KMS-11 (cell line): ENCODE results near the gene CACNA1I.

ENCODE experiments used
- H2AFZ ChIP-seq: fragments of 200-600 bp; sonication (generic); 2 replicates; pipeline ENCODE4 v1.6.1; 2016; ENCODE audit warnings: antibody characterized with exemption, mixed run types, low read depth
- H3K27ac ChIP-seq: fragments of 200-600 bp; sonication (generic); 2 replicates; pipeline ENCODE4 v1.6.1; 2016; ENCODE audit warnings: mild to moderate bottlenecking, mixed run types
- H3K27me3 ChIP-seq: fragments of 200-600 bp; sonication (generic); 2 replicates; pipeline ENCODE4 v1.6.1; 2017; ENCODE audit warnings: mild to moderate bottlenecking, low read depth, mixed run types, moderate library complexity; ENCODE audit not compliant: insufficient read depth
- H3K36me3 ChIP-seq: fragments of 200-600 bp; sonication (generic); 2 replicates; pipeline ENCODE4 v1.6.1; 2017; ENCODE audit warnings: mild to moderate bottlenecking, mixed run types; ENCODE audit not compliant: insufficient read depth
- H3K4me1 ChIP-seq: fragments of 200-600 bp; sonication (generic); 2 replicates; pipeline ENCODE4 v1.6.1; 2016; ENCODE audit warnings: mild to moderate bottlenecking, low read depth, mixed run types; ENCODE audit not compliant: poor library complexity, severe bottlenecking
- H3K4me2 ChIP-seq: fragments of 200-600 bp; sonication (generic); 2 replicates; pipeline ENCODE4 v1.7.0; 2016; ENCODE audit warnings: mild to moderate bottlenecking, mixed run types
- H3K4me3 ChIP-seq: fragments of 200-600 bp; sonication (generic); IDR thresholded peaks from 2 replicates; pipeline ENCODE4 v1.6.1; 2017; ENCODE audit warnings: low read depth, low read length, mixed read lengths; ENCODE audit not compliant: insufficient read depth
- H3K79me2 ChIP-seq: fragments of 200-600 bp; sonication (generic); 2 replicates; pipeline ENCODE4 v1.6.1; 2016; ENCODE audit warnings: low read depth, mixed run types; ENCODE audit not compliant: insufficient read depth
- H3K9ac ChIP-seq: fragments of 200-600 bp; sonication (generic); 2 replicates; pipeline ENCODE4 v1.6.1; 2016; ENCODE audit warnings: mild to moderate bottlenecking, mixed run types
- H4K20me1 ChIP-seq: fragments of 200-600 bp; sonication (generic); 2 replicates; pipeline ENCODE4 v1.6.1; 2016; ENCODE audit warnings: mild to moderate bottlenecking, mixed run types; ENCODE audit not compliant: insufficient read depth
- TF ChIP-seq, protein P1 (sequence below): fragments of 200-600 bp; sonication (generic); conservative IDR thresholded peaks from 2 replicates; pipeline ENCODE4 v1.6.1; 2017; ENCODE audit warnings: low read depth, mild to moderate bottlenecking, antibody characterized with exemption, low read length, moderate library complexity, mixed read lengths

The CACNA1I gene

DNA sequence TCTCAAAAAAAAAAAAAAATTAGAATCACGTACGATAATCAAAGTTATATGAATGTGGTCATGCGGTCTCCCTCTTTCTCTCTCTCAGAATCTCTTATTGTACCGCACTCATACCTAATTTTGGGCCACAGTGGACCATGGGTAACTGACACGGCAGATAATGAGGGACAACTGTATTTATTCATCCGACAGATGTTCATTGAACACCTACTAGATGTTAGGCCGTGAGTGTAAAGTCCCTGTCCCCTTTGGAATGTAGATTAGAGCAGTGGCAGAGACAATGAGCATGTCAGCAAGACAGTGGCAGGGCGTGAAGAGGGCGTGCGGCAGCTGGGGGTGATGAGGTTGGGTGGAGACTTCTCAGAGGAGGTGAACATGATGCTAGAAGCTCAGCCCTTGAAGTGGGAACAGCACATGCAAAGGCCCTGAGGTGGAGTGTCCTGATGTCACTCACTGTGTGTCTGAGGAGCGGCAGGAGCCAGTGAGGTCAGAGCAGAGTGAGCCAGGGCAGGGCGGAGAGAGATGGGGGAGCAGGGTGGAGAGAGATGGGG, 25.1 kb downstream of the CACNA1I start:
- no peaks in the 10 kb centered on the region for H3K4me1 ChIP-seq
- no peak overlapping the region for H2AFZ ChIP-seq
- no peaks in the 10 kb centered on the region for H3K36me3 ChIP-seq
- no peaks in the 10 kb centered on the region for H4K20me1 ChIP-seq
- no peak overlapping the region for H3K4me3 ChIP-seq
- peaks cover 68% of the 10 kb centered on the region for H3K27me3 ChIP-seq
- no peak overlapping the region for H3K9ac ChIP-seq
- no peak overlapping the region for H3K4me2 ChIP-seq
- no peaks in the 10 kb centered on the region for H3K79me2 ChIP-seq
- H3K27ac ChIP-seq: no peak overlapping the region
- TF ChIP-seq, protein P1, sequence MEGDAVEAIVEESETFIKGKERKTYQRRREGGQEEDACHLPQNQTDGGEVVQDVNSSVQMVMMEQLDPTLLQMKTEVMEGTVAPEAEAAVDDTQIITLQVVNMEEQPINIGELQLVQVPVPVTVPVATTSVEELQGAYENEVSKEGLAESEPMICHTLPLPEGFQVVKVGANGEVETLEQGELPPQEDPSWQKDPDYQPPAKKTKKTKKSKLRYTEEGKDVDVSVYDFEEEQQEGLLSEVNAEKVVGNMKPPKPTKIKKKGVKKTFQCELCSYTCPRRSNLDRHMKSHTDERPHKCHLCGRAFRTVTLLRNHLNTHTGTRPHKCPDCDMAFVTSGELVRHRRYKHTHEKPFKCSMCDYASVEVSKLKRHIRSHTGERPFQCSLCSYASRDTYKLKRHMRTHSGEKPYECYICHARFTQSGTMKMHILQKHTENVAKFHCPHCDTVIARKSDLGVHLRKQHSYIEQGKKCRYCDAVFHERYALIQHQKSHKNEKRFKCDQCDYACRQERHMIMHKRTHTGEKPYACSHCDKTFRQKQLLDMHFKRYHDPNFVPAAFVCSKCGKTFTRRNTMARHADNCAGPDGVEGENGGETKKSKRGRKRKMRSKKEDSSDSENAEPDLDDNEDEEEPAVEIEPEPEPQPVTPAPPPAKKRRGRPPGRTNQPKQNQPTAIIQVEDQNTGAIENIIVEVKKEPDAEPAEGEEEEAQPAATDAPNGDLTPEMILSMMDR: no peak

DNA sequence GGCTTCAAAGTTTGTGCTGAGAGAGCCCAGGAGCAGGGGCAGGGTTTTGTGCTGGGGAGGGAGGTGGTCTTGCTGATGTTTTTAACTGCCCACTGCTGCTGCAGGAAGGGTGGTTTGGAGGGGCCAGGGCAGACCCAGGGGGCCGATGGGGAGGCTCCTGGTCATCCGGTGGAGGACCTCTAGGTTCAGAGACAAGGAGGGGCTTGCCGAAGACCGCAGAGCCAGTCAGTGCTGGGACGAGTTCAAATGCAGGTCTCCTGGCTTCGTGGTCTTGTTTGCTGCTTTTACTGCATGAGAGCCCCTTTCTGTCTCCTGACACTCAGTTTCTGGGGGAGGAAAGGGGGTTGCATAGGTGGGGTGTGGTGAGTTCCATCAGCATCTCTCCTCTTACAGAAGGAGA, 26.0 kb downstream of the CACNA1I start:
- Histone ChIP-seq H2AFZ (no peak overlapping the region), H4K20me1 (no peaks in the 10 kb centered on the region), H3K36me3 (no peaks in the 10 kb centered on the region), H3K4me2 (no peak overlapping the region), H3K27me3 (peaks cover 64% of the 10 kb centered on the region), H3K27ac (no peak overlapping the region), H3K9ac (no peak overlapping the region), H3K79me2 (no peaks in the 10 kb centered on the region), H3K4me1 (no peaks in the 10 kb centered on the region), H3K4me3 (no peak overlapping the region)
- TF ChIP-seq, protein P1: no peak

DNA sequence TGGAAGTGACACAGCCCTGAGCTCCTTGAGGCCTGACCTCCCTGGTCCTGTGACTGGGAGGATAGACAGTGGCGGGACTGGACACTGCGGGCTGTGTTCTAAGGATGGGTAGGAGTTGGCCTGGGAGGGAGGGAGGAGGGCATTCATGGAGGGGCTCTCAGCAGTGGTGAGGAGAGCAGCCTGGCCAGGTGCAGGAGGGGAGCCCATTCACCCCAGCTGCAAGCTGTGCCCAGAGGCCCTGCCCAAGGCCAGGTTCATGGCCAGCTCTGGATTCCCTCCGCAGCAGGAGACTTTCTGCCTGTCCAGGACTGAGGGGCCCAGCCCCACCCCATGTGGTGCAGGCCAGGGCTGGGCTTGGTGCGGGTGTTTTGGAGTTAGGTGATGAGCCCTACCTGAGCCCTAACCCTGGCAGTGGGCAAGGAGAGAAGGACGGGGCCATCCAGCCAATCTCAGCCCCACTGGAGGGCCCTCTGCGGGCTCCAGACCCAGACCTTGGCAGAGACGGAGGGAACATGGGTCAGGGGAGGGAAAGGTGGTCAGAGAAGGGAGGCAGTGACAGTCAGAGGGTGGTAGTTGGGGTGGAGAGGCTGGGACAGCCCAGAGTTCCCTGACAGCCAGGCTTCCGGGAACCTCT, 26.8 kb downstream of the CACNA1I start:
- no peak overlapping the region for H3K27ac ChIP-seq
- no peak overlapping the region for H3K9ac ChIP-seq
- no peak overlapping the region for H3K4me3 ChIP-seq
- no peaks in the 10 kb centered on the region for H4K20me1 ChIP-seq
- no peaks in the 10 kb centered on the region for H3K79me2 ChIP-seq
- TF ChIP-seq, protein P1: no peak
- no peak overlapping the region; the same call in 1 of the 2 replicates for H3K4me2 ChIP-seq
- peaks cover 60% of the 10 kb centered on the region; the same call in 1 of the 2 replicates for H3K27me3 ChIP-seq
- H3K36me3 ChIP-seq: no peaks in the 10 kb centered on the region
- no peaks in the 10 kb centered on the region for H3K4me1 ChIP-seq
- H2AFZ ChIP-seq: no peak overlapping the region

DNA sequence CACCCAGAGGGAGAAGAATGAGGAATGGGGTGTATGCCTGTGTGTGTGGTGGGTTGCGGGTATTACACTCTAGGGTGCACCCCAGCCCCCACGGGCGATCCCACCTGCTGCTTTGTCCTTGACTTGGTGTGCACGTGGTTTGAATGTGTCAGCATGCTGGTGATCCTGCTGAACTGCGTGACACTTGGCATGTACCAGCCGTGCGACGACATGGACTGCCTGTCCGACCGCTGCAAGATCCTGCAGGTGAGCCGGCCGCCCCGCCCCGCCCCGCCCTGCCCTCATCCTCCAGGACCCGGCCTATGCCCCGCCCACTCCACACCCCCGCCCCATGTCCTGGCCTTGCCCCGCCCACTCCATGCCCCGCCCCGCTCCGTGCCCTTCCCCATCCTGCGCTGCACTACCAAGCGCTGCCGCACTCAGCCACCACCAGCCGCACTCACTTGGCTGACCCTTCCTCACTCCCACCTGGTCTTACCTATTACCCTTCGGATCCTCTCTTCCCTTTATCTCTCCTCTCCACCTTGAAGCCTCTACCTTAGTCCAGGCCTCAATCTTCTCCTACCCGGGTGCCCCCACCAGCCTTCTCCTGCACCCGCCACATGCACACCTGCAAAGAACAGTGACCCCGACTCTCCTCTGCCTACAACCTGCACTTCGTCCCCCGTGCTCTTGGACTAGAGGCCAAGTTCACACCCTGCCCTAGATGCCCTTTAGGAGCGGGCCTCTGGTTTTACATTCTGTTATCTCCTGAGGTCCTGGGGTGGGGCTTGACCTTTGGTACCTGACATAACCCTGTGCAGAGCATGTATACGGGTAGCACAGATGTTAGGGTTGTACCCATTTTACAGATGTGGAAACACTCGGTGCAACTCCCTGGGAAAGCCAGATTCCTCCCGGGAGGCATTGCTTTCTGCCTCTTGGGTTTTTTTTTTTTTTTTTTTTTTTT, 27.7 kb downstream of the CACNA1I start:
- no peaks in the 10 kb centered on the region for H4K20me1 ChIP-seq
- no peaks in the 10 kb centered on the region for H3K36me3 ChIP-seq
- TF ChIP-seq, protein P1: no peak
- H2AFZ ChIP-seq: no peak overlapping the region
- H3K9ac ChIP-seq: no peak overlapping the region
- H3K27me3 ChIP-seq: peaks cover 58% of the 10 kb centered on the region; the same call in 1 of the 2 replicates
- peak overlapping the region; percentile 25; the same call in 1 of the 2 replicates for H3K4me2 ChIP-seq
- no peak overlapping the region for H3K27ac ChIP-seq
- H3K79me2 ChIP-seq: no peaks in the 10 kb centered on the region
- no peaks in the 10 kb centered on the region for H3K4me1 ChIP-seq
- H3K4me3 ChIP-seq: no peak overlapping the region
